Skeletal muscle tissue (tissue), 4 donors: ENCODE data around the gene HINT3. TPM values are rescaled to one million over a fixed set of nuclear protein-coding genes. Genes with fewer than 3 reads are reported as not detected.

Experiments
- H3K27ac ChIP-seq: one replicate; pipeline ENCODE4 v1.7.0; 2013; ENCODE audit warnings: mild to moderate bottlenecking, low read depth, low read length, inconsistent platforms
- H3K27me3 ChIP-seq, 3 donors: one replicate each; pipeline ENCODE4 v1.7.0; 2013; ENCODE audit warnings: low read length in 3 of 3; ENCODE audit not compliant: control insufficient read depth in 3 of 3, insufficient read depth in 3 of 3
- H3K36me3 ChIP-seq, 3 donors: one replicate each; pipeline ENCODE4 v1.7.0; 2013; ENCODE audit warnings: low read length in 3 of 3; ENCODE audit not compliant: control insufficient read depth in 3 of 3, insufficient read depth in 3 of 3
- H3K4me1 ChIP-seq, 3 donors: one replicate each; pipeline ENCODE4 v1.7.0; 2013; ENCODE audit warnings: low read length in 3 of 3, mild to moderate bottlenecking in 3 of 3; ENCODE audit not compliant: control insufficient read depth in 3 of 3, insufficient read depth in 3 of 3
- H3K4me3 ChIP-seq, 3 donors: one replicate each; pipeline ENCODE4 v1.7.0; 2013; ENCODE audit warnings: low read length in 3 of 3
- H3K9ac ChIP-seq, 3 donors: one replicate each; pipeline ENCODE4 v1.7.0; 2013; ENCODE audit warnings: low read length in 3 of 3, mild to moderate bottlenecking in 3 of 3, moderate library complexity in 2 of 3, low read depth in 1 of 3
- H3K9me3 ChIP-seq, 3 donors: one replicate each; pipeline ENCODE4 v1.7.0; 2013; ENCODE audit warnings: low read length in 3 of 3; ENCODE audit not compliant: control insufficient read depth in 3 of 3
- total RNA-seq: library from RNA; depleted of rRNA; stranded (reverse); fragments of >200 nt; gene quantifications from one replicate; pipeline ENCODE4 v1.2.3, GENCODE V29; 2014
- donor health status: Osteomylitis.

HINT3 gene
- total RNA-seq, 1 donor from 2014 or later: 18.8 TPM

GRCh38 chr6:125922322-125922860, 34.2 kb upstream of the HINT3 start:
- Histone ChIP-seq H3K4me3 (no peak overlapping the region), H3K36me3 (peaks cover 13 to 32% (median 24%) of the 10 kb centered on the region in 3 donors), H3K9me3 (no peaks in the 10 kb centered on the region), H3K4me1 (peaks cover 2 to 15% (median 6%) of the 10 kb centered on the region in 3 donors), H3K27me3 (no peaks in the 10 kb centered on the region), H3K9ac (no peak overlapping the region), H3K27ac (no peak overlapping the region)

DNA sequence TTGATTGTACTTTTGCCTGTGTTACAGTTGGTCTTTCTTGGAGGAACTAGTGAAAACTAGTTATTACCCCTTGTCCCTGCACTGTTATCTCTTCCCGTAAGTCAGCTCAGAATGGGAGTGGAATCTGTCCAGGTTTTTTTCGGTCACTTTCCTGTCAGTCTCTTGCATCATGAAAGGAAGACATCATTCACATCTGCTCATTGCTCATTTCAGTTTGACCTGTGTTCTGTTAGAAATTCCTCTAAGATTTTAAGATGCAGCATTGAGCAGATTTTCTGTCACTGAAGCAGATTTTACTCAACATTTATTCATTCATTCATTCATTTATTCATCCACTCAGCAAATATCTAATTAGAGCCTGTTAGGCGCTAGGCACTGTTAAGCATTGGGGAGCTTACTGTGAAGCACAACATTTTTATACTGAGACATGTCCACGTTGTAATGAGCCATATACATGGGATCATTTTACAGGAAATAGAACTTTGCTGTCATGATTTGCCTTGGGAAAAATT, 33.1 kb upstream of the HINT3 start:
- Histone ChIP-seq H3K27me3 (no peaks in the 10 kb centered on the region), H3K9me3 (no peaks in the 10 kb centered on the region), H3K36me3 (peaks cover 13 to 41% (median 34%) of the 10 kb centered on the region in 3 donors), H3K4me1 (peaks cover 2 to 11% (median 6%) of the 10 kb centered on the region in 3 donors), H3K27ac (no peak overlapping the region), H3K9ac (no peak overlapping the region), H3K4me3 (no peak overlapping the region)

GRCh38 chr6:125924169-125924568, 32.4 kb upstream of the HINT3 start:
- no peaks in the 10 kb centered on the region for H3K9me3 ChIP-seq
- peaks cover under 1 to 5% (median 4%) of the 10 kb centered on the region in 3 donors for H3K4me1 ChIP-seq
- peaks cover 13 to 44% (median 37%) of the 10 kb centered on the region in 3 donors for H3K36me3 ChIP-seq
- H3K9ac ChIP-seq: no peak overlapping the region
- no peak overlapping the region for H3K27ac ChIP-seq
- H3K4me3 ChIP-seq: no peak overlapping the region
- no peaks in the 10 kb centered on the region for H3K27me3 ChIP-seq

DNA sequence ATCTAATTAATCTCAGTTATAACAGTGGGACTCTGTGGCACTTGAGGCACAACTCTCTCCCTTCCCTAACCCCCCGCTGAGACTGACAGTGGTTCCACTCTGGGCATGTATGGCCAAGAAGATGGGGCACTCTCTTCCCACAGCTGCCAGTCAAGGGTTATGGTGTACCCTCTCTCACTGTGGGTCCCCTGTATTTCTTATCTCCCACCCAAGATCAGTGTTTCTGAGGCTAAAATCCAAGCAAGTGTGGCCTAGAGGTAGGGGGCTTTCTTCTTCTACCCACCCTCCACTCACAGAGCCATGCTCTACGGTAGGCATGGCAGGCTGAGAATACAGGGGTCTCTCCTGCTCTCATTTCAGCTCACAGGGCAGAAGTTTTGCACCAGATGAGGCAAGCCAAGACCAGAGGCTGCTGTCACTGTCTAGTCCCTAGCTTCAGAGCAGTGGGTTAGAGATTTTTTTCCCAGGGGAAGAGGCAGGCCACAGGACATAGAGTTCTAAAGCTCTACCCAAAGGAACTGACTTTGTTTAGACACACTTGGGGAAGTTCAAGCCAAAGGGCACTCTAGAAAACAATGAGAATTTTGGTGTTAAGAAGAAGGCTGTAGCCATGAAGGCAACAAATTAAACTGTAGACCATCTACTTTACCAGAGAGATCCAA, 31.7 kb upstream of the HINT3 start:
- Histone ChIP-seq H3K4me3 (no peak overlapping the region), H3K36me3 (peaks cover 13 to 44% (median 37%) of the 10 kb centered on the region in 3 donors), H3K4me1 (no peaks in the 10 kb centered on the region), H3K9me3 (no peaks in the 10 kb centered on the region), H3K9ac (no peak overlapping the region), H3K27me3 (no peaks in the 10 kb centered on the region), H3K27ac (no peak overlapping the region)

DNA sequence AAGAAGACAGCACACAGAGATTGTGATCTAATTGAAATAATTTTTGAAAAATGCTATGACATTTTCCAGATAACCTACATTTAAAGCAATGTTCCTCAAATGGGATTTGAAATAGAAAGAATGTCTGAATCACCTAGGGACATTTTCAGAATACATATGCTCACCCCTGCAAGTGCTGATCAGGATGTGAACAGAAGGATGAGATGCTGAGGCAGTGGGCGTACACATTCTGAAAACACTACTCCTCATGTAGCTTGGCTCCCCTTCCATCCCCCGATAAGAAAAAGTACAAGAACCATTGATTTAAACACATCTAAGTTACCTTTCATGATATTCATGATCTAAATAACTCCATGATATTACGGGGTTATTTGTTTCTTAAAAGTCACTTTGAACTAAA, 29.9 kb upstream of the HINT3 start:
- no peaks in the 10 kb centered on the region for H3K27me3 ChIP-seq
- no peak overlapping the region for H3K9ac ChIP-seq
- H3K4me3 ChIP-seq: no peak overlapping the region
- peaks cover 13 to 39% (median 37%) of the 10 kb centered on the region in 3 donors for H3K36me3 ChIP-seq
- no peaks in the 10 kb centered on the region for H3K9me3 ChIP-seq
- no peaks in the 10 kb centered on the region for H3K4me1 ChIP-seq
- H3K27ac ChIP-seq: no peak overlapping the region

DNA sequence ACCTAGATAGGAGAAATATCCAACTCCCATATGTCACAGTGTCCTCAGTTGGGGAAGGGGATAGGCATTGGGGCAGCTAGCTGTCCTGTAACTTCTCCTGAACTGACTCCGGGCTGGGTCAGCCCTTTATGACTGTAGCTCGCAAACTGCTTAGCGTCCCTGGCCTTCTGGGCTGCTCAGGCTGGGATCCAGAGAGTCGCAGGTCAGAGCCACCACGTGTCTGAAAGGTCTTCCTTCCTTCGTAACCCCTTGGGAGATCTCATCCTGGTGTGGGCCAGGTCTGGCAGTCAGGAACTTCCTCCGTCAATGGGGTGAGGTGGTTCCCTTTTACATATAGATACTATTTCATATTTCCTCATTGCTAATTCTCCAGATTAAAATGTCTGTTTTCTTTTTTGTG, 28.8 kb upstream of the HINT3 start:
- Histone ChIP-seq H3K36me3 (peaks cover 7 to 30% (median 28%) of the 10 kb centered on the region in 3 donors), H3K9me3 (no peaks in the 10 kb centered on the region), H3K4me1 (no peaks in the 10 kb centered on the region), H3K4me3 (no peak overlapping the region), H3K27ac (no peak overlapping the region), H3K27me3 (no peaks in the 10 kb centered on the region), H3K9ac (no peak overlapping the region)

- Histone ChIP-seq H3K9ac (no peak overlapping the region), H3K36me3 (peaks cover 0 to 13% (median 13%) of the 10 kb centered on the region in 3 donors), H3K27me3 (no peaks in the 10 kb centered on the region), H3K9me3 (no peaks in the 10 kb centered on the region), H3K4me3 (no peak overlapping the region), H3K4me1 (no peaks in the 10 kb centered on the region), H3K27ac (no peak overlapping the region)
Observed at GRCh38 chr6:125930765-125931418, 25.7 kb upstream of the HINT3 start.

- H3K9me3 ChIP-seq: no peaks in the 10 kb centered on the region
- H3K27ac ChIP-seq: no peak overlapping the region
- no peaks in the 10 kb centered on the region for H3K27me3 ChIP-seq
- peaks cover 0 to 13% (median 13%) of the 10 kb centered on the region in 3 donors for H3K36me3 ChIP-seq
- no peak overlapping the region for H3K4me3 ChIP-seq
- no peaks in the 10 kb centered on the region for H3K4me1 ChIP-seq
- no peak overlapping the region for H3K9ac ChIP-seq
Observed at GRCh38 chr6:125931733-125932450, 24.7 kb upstream of the HINT3 start.

- no peak overlapping the region for H3K9ac ChIP-seq
- no peaks in the 10 kb centered on the region for H3K9me3 ChIP-seq
- no peak overlapping the region for H3K27ac ChIP-seq
- H3K27me3 ChIP-seq: no peaks in the 10 kb centered on the region
- peaks cover 0 to 13% (median 13%) of the 10 kb centered on the region in 3 donors for H3K36me3 ChIP-seq
- H3K4me3 ChIP-seq: no peak overlapping the region
- no peaks in the 10 kb centered on the region for H3K4me1 ChIP-seq
Observed at GRCh38 chr6:125932451-125932795, 24.1 kb upstream of the HINT3 start.
